HG02623 (cell line): ENCODE measurements around the gene ATN1.

ENCODE experiments used
- ATAC-seq: cut with Tn5 transposase; IDR thresholded peaks from one replicate; pipeline ENCODE4 v1.9.1; 2021; ENCODE audit warnings: moderate library complexity; ENCODE audit not compliant: unreplicated experiment

ATN1 gene

GRCh38 chr12:6974180-6974579 is 46.4 kb downstream of the ATN1 start:
- ATAC-seq = no peak

- ATAC-seq = no peak
Measured at GRCh38 chr12:6975297-6976032, 47.7 kb downstream of the ATN1 start.

- no peak for ATAC-seq
Measured at GRCh38 chr12:6977653-6978052, 49.9 kb downstream of the ATN1 start.

DNA sequence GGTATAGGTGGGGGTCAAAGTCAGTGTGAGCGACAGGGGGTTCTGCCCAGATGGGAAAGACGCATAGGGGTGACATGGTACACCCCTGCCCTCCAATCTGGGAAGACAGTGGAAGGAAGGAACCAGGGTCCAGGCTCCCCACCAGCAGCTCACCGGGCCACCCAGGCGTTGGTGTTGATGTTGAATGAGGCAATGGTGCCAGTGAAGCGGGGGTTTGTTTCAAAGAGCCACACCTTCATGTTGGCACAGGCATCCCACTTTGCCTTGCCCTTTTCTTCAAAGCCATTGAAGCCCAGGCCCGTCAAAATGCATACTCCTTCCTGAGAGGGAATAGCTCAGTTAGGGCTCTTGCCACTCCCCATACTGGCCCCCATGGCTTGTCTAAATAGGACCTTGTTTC is 50.4 kb downstream of the ATN1 start:
- no peak for ATAC-seq

- ATAC-seq = no peak
Measured at GRCh38 chr12:6978611-6979011, 50.9 kb downstream of the ATN1 start.

- ATAC-seq = no peak
Measured at GRCh38 chr12:6979021-6979420, 51.3 kb downstream of the ATN1 start.

GRCh38 chr12:6979453-6979852 is 51.7 kb downstream of the ATN1 start:
- ATAC-seq = no peak

GRCh38 chr12:6980075-6980474 is 52.3 kb downstream of the ATN1 start:
- ATAC-seq = no peak

GRCh38 chr12:6980740-6981139 is 53.0 kb downstream of the ATN1 start:
- no peak for ATAC-seq

DNA sequence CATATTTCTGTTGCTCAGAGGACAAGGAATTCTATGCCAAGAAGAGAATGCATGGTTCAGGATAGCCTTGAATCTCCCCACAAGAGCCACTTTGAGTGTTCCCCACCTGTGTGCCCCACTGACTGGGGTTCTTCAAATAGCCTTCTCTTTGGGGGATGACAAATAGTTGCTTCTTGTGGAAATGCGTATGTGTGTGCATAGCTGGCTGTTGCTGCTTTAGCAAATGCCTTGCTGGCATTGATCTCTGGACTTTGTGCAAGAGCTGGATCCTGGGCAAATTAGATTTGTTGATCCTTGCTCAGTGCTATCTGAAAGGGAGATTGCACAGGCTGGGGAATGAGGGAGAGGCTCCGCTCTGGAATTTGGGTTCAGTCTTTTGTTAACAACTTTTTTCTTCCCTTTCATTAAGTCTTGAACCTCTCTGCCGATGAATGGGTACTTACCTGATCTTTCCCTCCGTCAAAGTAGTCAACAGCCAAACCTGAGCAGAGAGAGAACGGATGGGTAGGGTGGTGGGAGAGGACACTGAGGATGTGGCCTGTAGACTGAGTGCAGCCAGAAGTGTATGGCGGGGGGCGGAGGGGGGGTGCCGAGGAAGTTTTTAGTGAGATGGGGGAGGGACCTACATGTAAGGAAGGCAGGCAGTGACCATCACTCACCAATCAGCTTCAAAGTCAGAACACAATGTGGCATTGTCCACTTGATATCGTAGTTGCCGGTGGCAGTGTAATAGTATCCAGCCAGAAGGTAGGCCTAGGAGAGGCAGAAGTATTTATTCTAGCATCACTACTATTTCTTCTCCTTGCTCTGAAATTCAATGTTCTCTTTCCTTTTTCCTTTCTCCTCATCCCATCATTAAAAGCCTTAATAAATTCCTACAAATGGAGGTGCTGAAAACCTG is 53.6 kb downstream of the ATN1 start:
- ATAC-seq = no peak

- no peak for ATAC-seq
Measured at GRCh38 chr12:6982532-6982931, 54.8 kb downstream of the ATN1 start.

GRCh38 chr12:6987956-6988553 is 60.3 kb downstream of the ATN1 start:
- ATAC-seq = no peak
